ENCODE results near the gene RPL34.
"Not testable (repeated sequence)": the region's sequence is repeated elsewhere in the genome, so short reads cannot be mapped to it uniquely, and the experiment has no call there.

The RPL34 gene

GRCh38 chr4:108592674-108592986, 27.7 kb upstream of the RPL34 start:
- Histone ChIP-seq H3K4ac (ENCODE audit: low read depth in 1 of 2, low read length in 2 of 2) (no peak overlapping the region), H2BK12ac (ENCODE audit: low read length in 2 of 2) (no peak overlapping the region), H3K4me3 (ENCODE audit: insufficient read depth in 1 of 2, low read depth in 1 of 2, low read length in 2 of 2) (no peak overlapping the region), H4K91ac (ENCODE audit: low read length) (no peak overlapping the region), H3K9ac (ENCODE audit: low read length) (no peak overlapping the region), H3K23ac (ENCODE audit: low read length in 2 of 2) (no peak overlapping the region), H3K18ac (ENCODE audit: low read depth in 1 of 2, low read length in 2 of 2) (peak overlapping the region in 1 of 2 experiments; percentile 48), H2BK5ac (ENCODE audit: low read depth, low read length, poor library complexity, severe bottlenecking) (no peak overlapping the region), H3K4me2 (ENCODE audit: low read length, poor library complexity, severe bottlenecking) (no peak overlapping the region), H2AK5ac (ENCODE audit: low read length, severe bottlenecking) (no peak overlapping the region), H2BK120ac (ENCODE audit: low read depth, low read length) (no peak overlapping the region), H4K8ac (ENCODE audit: low read length) (no peak overlapping the region), H3K4me1 (ENCODE audit: control insufficient read depth, insufficient read depth, low read depth, low read length) (no peaks in the 10 kb centered on the region), H2BK15ac (ENCODE audit: low read depth, poor library complexity, severe bottlenecking) (no peak overlapping the region), H2AFZ (ENCODE audit: low read depth, low read length) (no peak overlapping the region), H3K14ac (ENCODE audit: low read length in 2 of 2) (no peak overlapping the region), H3K27me3 (ENCODE audit: control insufficient read depth in 1 of 2, insufficient read depth in 1 of 2, low read length in 2 of 2) (no peaks in the 10 kb centered on the region), H3K27ac (ENCODE audit: low read length, poor library complexity, severe bottlenecking) (no peak overlapping the region), H3K9me3 (ENCODE audit: control insufficient read depth, low read length) (no peaks in the 10 kb centered on the region), H3K79me1 (replicated peaks; ENCODE audit: low read length, poor library complexity, severe bottlenecking) (no peaks in the 10 kb centered on the region), H3K36me3 (ENCODE audit: control insufficient read depth in 1 of 2, insufficient read depth in 2 of 2, low read depth in 1 of 2, low read length in 2 of 2) (no peaks in the 10 kb centered on the region)
- DNase-seq = peak; percentile 52
- 17% methylated on average over 1 of the region's 2 CpGs for WGBS

- H3K4me1 ChIP-seq (ENCODE audit: control insufficient read depth, insufficient read depth, low read depth, low read length); H2BK5ac ChIP-seq (ENCODE audit: low read depth, low read length, poor library complexity, severe bottlenecking); H2AFZ ChIP-seq (ENCODE audit: low read depth, low read length); H2BK12ac ChIP-seq (ENCODE audit: low read length in 2 of 2); H2BK120ac ChIP-seq (ENCODE audit: low read depth, low read length); H2BK15ac ChIP-seq (ENCODE audit: low read depth, poor library complexity, severe bottlenecking); H3K23ac ChIP-seq (ENCODE audit: low read length in 2 of 2); H3K9me3 ChIP-seq (ENCODE audit: control insufficient read depth, low read length); H3K79me1 ChIP-seq (replicated peaks; ENCODE audit: low read length, poor library complexity, severe bottlenecking); H3K14ac ChIP-seq (ENCODE audit: low read length in 2 of 2); H3K18ac ChIP-seq (ENCODE audit: low read depth in 1 of 2, low read length in 2 of 2); H3K4me3 ChIP-seq (ENCODE audit: insufficient read depth in 1 of 2, low read depth in 1 of 2, low read length in 2 of 2); DNase-seq; H2AK5ac ChIP-seq (ENCODE audit: low read length, severe bottlenecking); H3K4ac ChIP-seq (ENCODE audit: low read depth in 1 of 2, low read length in 2 of 2); H3K4me2 ChIP-seq (ENCODE audit: low read length, poor library complexity, severe bottlenecking); H3K9ac ChIP-seq (ENCODE audit: low read length); H4K91ac ChIP-seq (ENCODE audit: low read length); H3K27ac ChIP-seq (ENCODE audit: low read length, poor library complexity, severe bottlenecking); H3K36me3 ChIP-seq (ENCODE audit: control insufficient read depth in 1 of 2, insufficient read depth in 2 of 2, low read depth in 1 of 2, low read length in 2 of 2); H3K27me3 ChIP-seq (ENCODE audit: control insufficient read depth in 1 of 2, insufficient read depth in 1 of 2, low read length in 2 of 2); H4K8ac ChIP-seq (ENCODE audit: low read length): not testable (repeated sequence)
- 96% methylated on average over 21 of the region's 21 CpGs for WGBS
Measured at GRCh38 chr4:108594296-108594695, 26.1 kb upstream of the RPL34 start.

GRCh38 chr4:108596344-108596743, 24.0 kb upstream of the RPL34 start:
- H4K91ac ChIP-seq (ENCODE audit: low read length) = no peak overlapping the region
- H3K23ac ChIP-seq (ENCODE audit: low read length in 2 of 2) = no peak overlapping the region
- no peak overlapping the region for H2BK5ac ChIP-seq (ENCODE audit: low read depth, low read length, poor library complexity, severe bottlenecking)
- no peaks in the 10 kb centered on the region for H3K79me1 ChIP-seq (replicated peaks; ENCODE audit: low read length, poor library complexity, severe bottlenecking)
- no peak overlapping the region for H3K14ac ChIP-seq (ENCODE audit: low read length in 2 of 2)
- H3K4me1 ChIP-seq (ENCODE audit: control insufficient read depth, insufficient read depth, low read depth, low read length) = no peaks in the 10 kb centered on the region
- H3K18ac ChIP-seq (ENCODE audit: low read depth in 1 of 2, low read length in 2 of 2) = no peak overlapping the region
- no peak overlapping the region for H4K8ac ChIP-seq (ENCODE audit: low read length)
- no peak overlapping the region for H2BK15ac ChIP-seq (ENCODE audit: low read depth, poor library complexity, severe bottlenecking)
- no peak overlapping the region for H3K9ac ChIP-seq (ENCODE audit: low read length)
- no peaks in the 10 kb centered on the region for H3K27me3 ChIP-seq (ENCODE audit: control insufficient read depth in 1 of 2, insufficient read depth in 1 of 2, low read length in 2 of 2)
- H2AFZ ChIP-seq (ENCODE audit: low read depth, low read length) = no peak overlapping the region
- no peak overlapping the region for H3K4me2 ChIP-seq (ENCODE audit: low read length, poor library complexity, severe bottlenecking)
- no peak overlapping the region for H3K4ac ChIP-seq (ENCODE audit: low read depth in 1 of 2, low read length in 2 of 2)
- H2BK12ac ChIP-seq (ENCODE audit: low read length in 2 of 2) = no peak overlapping the region
- no peak overlapping the region for H3K27ac ChIP-seq (ENCODE audit: low read length, poor library complexity, severe bottlenecking)
- no peak overlapping the region for H3K4me3 ChIP-seq (ENCODE audit: insufficient read depth in 1 of 2, low read depth in 1 of 2, low read length in 2 of 2)
- H2AK5ac ChIP-seq (ENCODE audit: low read length, severe bottlenecking) = no peak overlapping the region
- DNase-seq = no peak
- no peaks in the 10 kb centered on the region for H3K9me3 ChIP-seq (ENCODE audit: control insufficient read depth, low read length)
- WGBS = 100% methylated on average over 1 of the region's 1 CpG
- H3K36me3 ChIP-seq (ENCODE audit: control insufficient read depth in 1 of 2, insufficient read depth in 2 of 2, low read depth in 1 of 2, low read length in 2 of 2) = no peaks in the 10 kb centered on the region
- H2BK120ac ChIP-seq (ENCODE audit: low read depth, low read length) = no peak overlapping the region

- no peak overlapping the region for H3K14ac ChIP-seq (ENCODE audit: low read length in 2 of 2)
Measured at GRCh38 chr4:108601106-108601505, 19.3 kb upstream of the RPL34 start.

More at GRCh38 chr4:108601106-108601505, 19.3 kb upstream of the RPL34 start:
- 90% methylated on average over 3 of the region's 3 CpGs for WGBS
- Histone ChIP-seq H3K36me3 (ENCODE audit: control insufficient read depth in 1 of 2, insufficient read depth in 2 of 2, low read depth in 1 of 2, low read length in 2 of 2) (no peaks in the 10 kb centered on the region), H3K27me3 (ENCODE audit: control insufficient read depth in 1 of 2, insufficient read depth in 1 of 2, low read length in 2 of 2) (no peaks in the 10 kb centered on the region), H2AK5ac (ENCODE audit: low read length, severe bottlenecking) (no peak overlapping the region), H3K4me1 (ENCODE audit: control insufficient read depth, insufficient read depth, low read depth, low read length) (no peaks in the 10 kb centered on the region), H3K23ac (ENCODE audit: low read length in 2 of 2) (no peak overlapping the region), H2BK5ac (ENCODE audit: low read depth, low read length, poor library complexity, severe bottlenecking) (no peak overlapping the region), H3K4me3 (ENCODE audit: insufficient read depth in 1 of 2, low read depth in 1 of 2, low read length in 2 of 2) (no peak overlapping the region), H2BK12ac (ENCODE audit: low read length in 2 of 2) (no peak overlapping the region), H3K79me1 (replicated peaks; ENCODE audit: low read length, poor library complexity, severe bottlenecking) (no peaks in the 10 kb centered on the region), H2BK15ac (ENCODE audit: low read depth, poor library complexity, severe bottlenecking) (no peak overlapping the region), H2BK120ac (ENCODE audit: low read depth, low read length) (no peak overlapping the region), H3K4ac (ENCODE audit: low read depth in 1 of 2, low read length in 2 of 2) (no peak overlapping the region), H3K18ac (ENCODE audit: low read depth in 1 of 2, low read length in 2 of 2) (no peak overlapping the region), H3K4me2 (ENCODE audit: low read length, poor library complexity, severe bottlenecking) (no peak overlapping the region), H2AFZ (ENCODE audit: low read depth, low read length) (no peak overlapping the region), H3K27ac (ENCODE audit: low read length, poor library complexity, severe bottlenecking) (no peak overlapping the region), H3K9ac (ENCODE audit: low read length) (no peak overlapping the region), H4K91ac (ENCODE audit: low read length) (no peak overlapping the region), H4K8ac (ENCODE audit: low read length) (no peak overlapping the region), H3K9me3 (ENCODE audit: control insufficient read depth, low read length) (no peaks in the 10 kb centered on the region)
- DNase-seq = no peak

Measured in mesenchymal stem cell (in vitro differentiated cells and primary cell).